Glutamatergic neuron (in vitro differentiated cells): ENCODE data around the gene GPR183. TPM values are rescaled to one million over a fixed set of nuclear protein-coding genes. Genes with fewer than 3 reads are reported as not detected.

Source experiments
- DNase-seq: peaks from one replicate; pipeline ENCODE4 v3.0.0; 2022
- H3K27ac Mint-ChIP-seq: one replicate; pipeline ENCODE4 v1.8.0; 2020; ENCODE audit warnings: mild to moderate bottlenecking, mixed read lengths, inconsistent platforms; ENCODE audit not compliant: unreplicated experiment
- H3K27me3 Mint-ChIP-seq: one replicate; pipeline ENCODE4 v1.8.0; 2020; ENCODE audit warnings: mild to moderate bottlenecking, moderate library complexity, mixed read lengths, inconsistent platforms; ENCODE audit not compliant: unreplicated experiment
- H3K36me3 Mint-ChIP-seq: one replicate; pipeline ENCODE4 v1.8.0; 2020; ENCODE audit warnings: mild to moderate bottlenecking, mixed read lengths, inconsistent platforms; ENCODE audit not compliant: unreplicated experiment
- H3K4me1 Mint-ChIP-seq: one replicate; pipeline ENCODE4 v1.8.0; 2020; ENCODE audit warnings: mild to moderate bottlenecking, low read depth, mixed read lengths, inconsistent platforms; ENCODE audit not compliant: unreplicated experiment
- H3K4me3 Mint-ChIP-seq: one replicate; pipeline ENCODE4 v1.8.0; 2020; ENCODE audit warnings: mild to moderate bottlenecking, mixed read lengths, inconsistent platforms; ENCODE audit not compliant: unreplicated experiment
- H3K9me3 Mint-ChIP-seq: one replicate; pipeline ENCODE4 v1.8.0; 2020; ENCODE audit warnings: mild to moderate bottlenecking, moderate library complexity, mixed read lengths, inconsistent platforms; ENCODE audit not compliant: unreplicated experiment
- total RNA-seq: library from RNA; stranded (reverse); fragmentation: NEBNext Ultra II Directional; extraction: Animal tissue kit (Norgen Biotek cat#: 25700); gene quantifications from one replicate; pipeline ENCODE4 v1.2.1, GENCODE V29; 2021; ENCODE audit not compliant: unreplicated experiment
- TF ChIP-seq, protein P1 (sequence below): fragments of 200-600 bp; sonication (generic); IDR thresholded peaks from one replicate; pipeline ENCODE4 v1.5.0; 2021; ENCODE audit not compliant: partially characterized antibody, unreplicated experiment

The GPR183 gene
- total RNA-seq, 1 donor from 2014 or later = not detected

- TF ChIP-seq, protein P1, sequence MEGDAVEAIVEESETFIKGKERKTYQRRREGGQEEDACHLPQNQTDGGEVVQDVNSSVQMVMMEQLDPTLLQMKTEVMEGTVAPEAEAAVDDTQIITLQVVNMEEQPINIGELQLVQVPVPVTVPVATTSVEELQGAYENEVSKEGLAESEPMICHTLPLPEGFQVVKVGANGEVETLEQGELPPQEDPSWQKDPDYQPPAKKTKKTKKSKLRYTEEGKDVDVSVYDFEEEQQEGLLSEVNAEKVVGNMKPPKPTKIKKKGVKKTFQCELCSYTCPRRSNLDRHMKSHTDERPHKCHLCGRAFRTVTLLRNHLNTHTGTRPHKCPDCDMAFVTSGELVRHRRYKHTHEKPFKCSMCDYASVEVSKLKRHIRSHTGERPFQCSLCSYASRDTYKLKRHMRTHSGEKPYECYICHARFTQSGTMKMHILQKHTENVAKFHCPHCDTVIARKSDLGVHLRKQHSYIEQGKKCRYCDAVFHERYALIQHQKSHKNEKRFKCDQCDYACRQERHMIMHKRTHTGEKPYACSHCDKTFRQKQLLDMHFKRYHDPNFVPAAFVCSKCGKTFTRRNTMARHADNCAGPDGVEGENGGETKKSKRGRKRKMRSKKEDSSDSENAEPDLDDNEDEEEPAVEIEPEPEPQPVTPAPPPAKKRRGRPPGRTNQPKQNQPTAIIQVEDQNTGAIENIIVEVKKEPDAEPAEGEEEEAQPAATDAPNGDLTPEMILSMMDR = no peak
- no peak overlapping the region for H3K4me3 Mint-ChIP-seq
- no peak for DNase-seq
- H3K4me1 Mint-ChIP-seq = peaks cover 9% of the 10 kb centered on the region
- peaks cover 4% of the 10 kb centered on the region for H3K9me3 Mint-ChIP-seq
- H3K27ac Mint-ChIP-seq = no peak overlapping the region
- no peaks in the 10 kb centered on the region for H3K36me3 Mint-ChIP-seq
- peaks cover 2% of the 10 kb centered on the region for H3K27me3 Mint-ChIP-seq
These were observed 2.0 kb downstream of the GPR183 start for GRCh38 chr13:99305158-99305557.

- H3K27me3 Mint-ChIP-seq = peaks cover 2% of the 10 kb centered on the region
- no peak overlapping the region for H3K27ac Mint-ChIP-seq
- no peaks in the 10 kb centered on the region for H3K36me3 Mint-ChIP-seq
- no peak overlapping the region for H3K4me3 Mint-ChIP-seq
- peaks cover 4% of the 10 kb centered on the region for H3K9me3 Mint-ChIP-seq
- no peak for DNase-seq
- H3K4me1 Mint-ChIP-seq = peaks cover 9% of the 10 kb centered on the region
- TF ChIP-seq, protein P1 = no peak
These were observed 2.7 kb downstream of the GPR183 start for GRCh38 chr13:99304541-99304940.

- peak overlapping the region; percentile 48 for H3K27ac Mint-ChIP-seq
- TF ChIP-seq, protein P1 = no peak
- peaks cover 2% of the 10 kb centered on the region for H3K27me3 Mint-ChIP-seq
- H3K4me3 Mint-ChIP-seq = no peak overlapping the region
- H3K9me3 Mint-ChIP-seq = peaks cover 4% of the 10 kb centered on the region
- DNase-seq = no peak
- no peaks in the 10 kb centered on the region for H3K36me3 Mint-ChIP-seq
- H3K4me1 Mint-ChIP-seq = peaks cover 9% of the 10 kb centered on the region
These were observed 3.2 kb downstream of the GPR183 start for GRCh38 chr13:99303863-99304521.

DNA sequence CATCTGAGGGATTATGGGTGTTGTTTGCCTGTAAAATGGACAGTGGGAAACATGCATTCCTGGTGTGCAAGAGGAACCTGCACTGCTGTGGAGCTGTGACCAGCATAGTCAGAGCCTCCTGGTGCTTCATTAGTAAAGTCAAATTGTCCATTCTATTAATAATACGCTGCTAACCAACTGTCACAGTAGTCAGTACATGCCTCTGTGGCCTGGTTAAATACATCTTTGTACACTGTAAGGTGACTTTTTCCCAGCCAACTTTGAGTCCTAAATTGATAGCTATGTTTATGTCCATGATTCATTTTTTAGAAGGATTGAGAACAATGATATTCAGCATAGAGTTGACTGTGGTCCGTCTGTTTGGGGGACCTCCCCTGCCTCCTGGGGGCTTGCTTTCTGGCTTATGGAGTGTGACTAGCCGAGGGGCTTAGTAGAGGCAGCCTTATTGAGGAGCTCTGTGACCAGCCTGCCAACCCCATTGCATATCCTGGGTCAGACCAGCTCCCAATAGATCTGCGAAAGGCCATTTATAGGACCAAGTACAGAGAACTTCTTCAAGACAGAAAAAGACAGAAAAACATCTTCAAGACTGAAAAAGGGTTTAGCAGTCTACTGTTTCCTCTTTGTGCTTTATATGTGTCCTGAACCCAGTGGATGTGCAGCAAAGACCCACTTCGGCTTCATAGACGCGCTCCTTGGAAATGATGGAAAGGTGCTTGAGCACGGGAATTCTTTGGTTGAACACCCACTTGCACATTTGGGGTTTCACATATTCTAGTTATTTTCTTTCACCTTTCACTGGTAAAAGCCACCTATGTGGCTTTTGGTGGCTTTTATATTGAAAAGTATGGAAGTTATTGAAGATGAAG, 4.3 kb downstream of the GPR183 start:
- peaks cover 2% of the 10 kb centered on the region for H3K27me3 Mint-ChIP-seq
- no peaks in the 10 kb centered on the region for H3K36me3 Mint-ChIP-seq
- no peak for DNase-seq
- peaks cover 4% of the 10 kb centered on the region for H3K9me3 Mint-ChIP-seq
- no peak overlapping the region for H3K27ac Mint-ChIP-seq
- TF ChIP-seq, protein P1 = no peak
- H3K4me1 Mint-ChIP-seq = peaks cover 9% of the 10 kb centered on the region
- no peak overlapping the region for H3K4me3 Mint-ChIP-seq
